ENCODE results near the gene TBKBP1.

TBKBP1 gene

DNA sequence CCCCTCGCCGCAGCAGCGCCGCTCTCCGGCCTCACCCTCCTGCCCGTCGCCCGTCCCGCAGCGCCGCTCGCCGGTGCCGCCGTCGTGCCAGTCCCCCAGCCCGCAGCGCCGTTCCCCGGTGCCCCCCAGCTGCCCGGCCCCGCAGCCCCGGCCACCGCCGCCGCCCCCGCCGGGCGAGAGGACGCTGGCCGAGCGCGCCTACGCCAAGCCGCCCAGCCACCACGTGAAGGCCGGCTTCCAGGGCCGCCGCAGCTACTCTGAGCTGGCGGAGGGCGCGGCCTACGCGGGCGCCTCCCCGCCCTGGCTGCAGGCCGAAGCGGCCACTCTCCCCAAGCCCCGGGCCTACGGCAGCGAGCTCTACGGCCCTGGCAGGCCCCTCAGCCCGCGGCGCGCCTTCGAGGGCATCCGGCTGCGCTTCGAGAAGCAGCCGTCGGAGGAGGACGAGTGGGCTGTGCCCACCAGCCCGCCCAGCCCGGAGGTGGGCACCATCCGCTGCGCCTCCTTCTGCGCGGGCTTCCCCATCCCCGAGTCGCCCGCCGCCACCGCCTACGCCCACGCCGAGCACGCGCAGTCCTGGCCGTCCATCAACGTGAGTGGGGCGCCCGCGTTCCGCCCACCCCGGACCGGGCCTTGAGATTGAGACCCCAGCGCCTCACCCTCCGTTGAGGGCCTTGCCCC lies 15.0 kb downstream of the TBKBP1 start:
- no peak overlapping the region for H3K4me3 ChIP-seq (ENCODE audit: low read depth, low read length)
- no peak for DNase-seq (ENCODE audit: low read depth)
- TF ChIP-seq, protein P1, sequence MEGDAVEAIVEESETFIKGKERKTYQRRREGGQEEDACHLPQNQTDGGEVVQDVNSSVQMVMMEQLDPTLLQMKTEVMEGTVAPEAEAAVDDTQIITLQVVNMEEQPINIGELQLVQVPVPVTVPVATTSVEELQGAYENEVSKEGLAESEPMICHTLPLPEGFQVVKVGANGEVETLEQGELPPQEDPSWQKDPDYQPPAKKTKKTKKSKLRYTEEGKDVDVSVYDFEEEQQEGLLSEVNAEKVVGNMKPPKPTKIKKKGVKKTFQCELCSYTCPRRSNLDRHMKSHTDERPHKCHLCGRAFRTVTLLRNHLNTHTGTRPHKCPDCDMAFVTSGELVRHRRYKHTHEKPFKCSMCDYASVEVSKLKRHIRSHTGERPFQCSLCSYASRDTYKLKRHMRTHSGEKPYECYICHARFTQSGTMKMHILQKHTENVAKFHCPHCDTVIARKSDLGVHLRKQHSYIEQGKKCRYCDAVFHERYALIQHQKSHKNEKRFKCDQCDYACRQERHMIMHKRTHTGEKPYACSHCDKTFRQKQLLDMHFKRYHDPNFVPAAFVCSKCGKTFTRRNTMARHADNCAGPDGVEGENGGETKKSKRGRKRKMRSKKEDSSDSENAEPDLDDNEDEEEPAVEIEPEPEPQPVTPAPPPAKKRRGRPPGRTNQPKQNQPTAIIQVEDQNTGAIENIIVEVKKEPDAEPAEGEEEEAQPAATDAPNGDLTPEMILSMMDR (IDR thresholded peaks at IDR 0.05; ENCODE audit: control insufficient read depth, extremely low read depth, insufficient read depth), result no peak

DNA sequence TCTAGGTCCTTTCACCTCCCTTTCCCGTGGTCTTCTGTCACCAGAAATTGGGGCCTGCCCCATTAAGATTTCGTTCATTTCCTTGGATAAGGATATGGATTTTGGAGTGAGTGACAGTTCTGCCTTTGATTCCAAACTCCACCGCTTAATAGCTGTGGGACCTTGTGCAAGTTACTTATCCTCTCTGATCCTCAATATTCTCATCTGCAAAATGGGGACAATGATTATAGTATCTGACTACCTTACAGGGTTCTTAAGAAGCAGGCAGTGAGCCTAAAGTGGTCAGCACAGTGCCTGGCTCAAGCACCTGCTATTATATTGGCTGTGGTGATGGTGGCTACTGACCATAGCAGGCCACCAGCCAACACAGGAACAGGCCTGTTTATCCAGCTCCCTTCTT lies 15.6 kb downstream of the TBKBP1 start:
- TF ChIP-seq, protein P1 (IDR thresholded peaks at IDR 0.05; ENCODE audit: control insufficient read depth, extremely low read depth, insufficient read depth), result no peak
- no peak for DNase-seq (ENCODE audit: low read depth)
- no peak overlapping the region for H3K4me3 ChIP-seq (ENCODE audit: low read depth, low read length)

DNA sequence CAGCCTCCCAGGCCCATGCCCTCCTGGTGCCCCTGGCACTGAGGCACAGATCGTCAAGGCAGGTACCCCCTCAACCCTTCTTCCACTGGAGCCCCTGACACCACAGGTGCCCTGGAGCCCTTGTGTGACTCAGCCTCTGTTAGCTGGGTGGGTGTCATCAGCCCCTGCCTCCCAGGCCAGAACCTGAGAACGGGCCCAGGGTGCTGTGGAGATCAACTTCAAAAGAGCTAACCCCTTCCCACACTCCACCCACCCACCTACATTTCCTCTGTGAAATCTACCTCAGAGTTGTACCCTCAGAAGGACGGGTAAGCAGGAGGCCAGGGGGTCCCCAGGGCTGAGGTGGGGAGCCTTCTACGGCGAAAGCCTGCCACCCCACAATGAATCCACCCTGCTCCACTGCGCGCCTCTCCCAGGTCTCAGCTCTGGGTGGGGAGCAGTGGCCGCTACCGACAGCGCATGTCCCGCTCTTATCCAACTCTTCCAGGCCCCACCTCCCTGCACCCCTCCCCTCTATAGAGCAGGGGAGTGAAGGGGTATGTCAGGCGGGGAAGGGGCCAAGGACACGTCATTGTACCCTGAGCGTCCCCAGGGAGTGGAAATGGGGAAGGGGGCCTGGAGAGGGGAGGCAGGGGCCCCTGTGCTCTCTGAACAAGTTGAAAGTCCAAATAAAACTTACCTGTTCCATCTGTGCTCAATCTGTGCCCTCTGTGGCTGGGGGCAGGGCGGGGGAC lies 17.6 kb downstream of the TBKBP1 start:
- no peak for DNase-seq (ENCODE audit: low read depth)
- TF ChIP-seq, protein P1 (IDR thresholded peaks at IDR 0.05; ENCODE audit: control insufficient read depth, extremely low read depth, insufficient read depth), result no peak
- no peak overlapping the region for H3K4me3 ChIP-seq (ENCODE audit: low read depth, low read length)

DNA sequence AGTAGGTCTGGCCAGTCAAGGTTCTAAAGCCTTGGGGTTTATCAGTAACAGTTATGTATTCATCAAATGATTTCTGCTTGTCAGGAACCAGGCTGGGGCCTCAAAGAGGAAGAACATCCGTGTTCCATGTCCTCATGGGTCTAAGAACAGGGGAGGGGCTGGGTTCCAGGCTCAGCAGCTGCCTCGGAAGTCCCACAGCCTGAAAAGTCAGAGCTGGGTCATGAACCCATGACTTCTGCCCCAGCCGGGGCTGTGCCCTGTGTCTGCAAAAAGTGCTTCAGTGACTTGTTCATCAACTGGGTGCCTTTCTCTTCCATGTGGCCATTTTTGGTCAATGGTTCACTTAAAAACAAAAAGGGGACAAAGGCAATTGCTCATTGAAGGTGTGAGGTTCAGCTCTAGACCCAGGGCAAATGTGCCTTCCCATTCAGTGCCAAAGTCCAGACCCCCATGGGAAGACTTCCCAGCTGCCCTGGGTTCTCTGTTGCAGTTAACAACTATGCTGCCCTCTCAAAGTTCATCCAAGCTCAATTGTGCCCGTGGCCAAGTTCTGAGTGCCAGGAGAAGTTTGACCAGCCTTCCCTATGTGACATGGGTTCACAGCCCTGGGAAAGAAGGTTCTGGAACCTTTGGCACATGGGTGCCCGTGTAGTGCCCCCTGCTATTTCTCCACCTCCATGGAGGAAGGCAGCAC lies 18.5 kb downstream of the TBKBP1 start:
- DNase-seq (ENCODE audit: low read depth), result no peak
- TF ChIP-seq, protein P1 (IDR thresholded peaks at IDR 0.05; ENCODE audit: control insufficient read depth, extremely low read depth, insufficient read depth), result no peak

DNA sequence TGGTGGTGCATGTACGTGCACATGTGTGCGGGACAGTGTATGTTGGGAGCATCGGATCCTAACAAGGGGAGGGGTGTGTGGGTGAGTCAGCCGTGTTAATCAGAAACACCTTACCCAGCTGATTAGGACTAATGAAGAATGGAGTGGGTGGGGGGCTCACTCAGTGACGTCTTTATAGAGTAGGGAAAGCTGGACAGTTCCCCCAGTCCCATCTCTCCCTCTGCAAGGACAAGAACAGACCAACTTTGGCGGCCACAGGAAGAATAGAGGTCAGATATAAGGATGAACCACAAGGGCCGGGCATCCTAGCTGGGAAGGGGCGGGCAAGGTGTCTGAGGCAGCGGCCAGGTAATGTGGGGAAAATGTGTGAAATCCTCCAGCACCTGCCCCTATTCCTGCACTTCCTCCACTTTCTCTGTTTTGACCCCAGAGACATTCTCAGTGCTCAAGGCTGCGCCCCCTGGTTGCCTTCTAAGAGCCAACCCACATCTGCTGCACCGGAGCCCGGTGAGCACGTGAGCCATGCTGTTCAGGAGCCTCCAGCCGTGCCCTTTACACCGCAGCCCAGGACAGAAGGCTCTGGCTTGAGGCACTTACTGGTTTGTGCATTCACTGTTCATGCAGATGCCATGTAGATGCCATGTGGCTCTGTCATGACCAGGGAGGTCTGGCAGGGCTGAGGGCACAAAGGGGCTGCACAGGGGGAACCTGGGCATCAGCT lies 20.2 kb downstream of the TBKBP1 start:
- no peak overlapping the region for H3K4me3 ChIP-seq (ENCODE audit: low read depth, low read length)
- TF ChIP-seq, protein P1 (IDR thresholded peaks at IDR 0.05; ENCODE audit: control insufficient read depth, extremely low read depth, insufficient read depth), result no peak
- no peak for DNase-seq (ENCODE audit: low read depth)

More for the DNA sequence above, 18.5 kb downstream of the TBKBP1 start:
- no peak overlapping the region for H3K4me3 ChIP-seq (ENCODE audit: low read depth, low read length)

DNA sequence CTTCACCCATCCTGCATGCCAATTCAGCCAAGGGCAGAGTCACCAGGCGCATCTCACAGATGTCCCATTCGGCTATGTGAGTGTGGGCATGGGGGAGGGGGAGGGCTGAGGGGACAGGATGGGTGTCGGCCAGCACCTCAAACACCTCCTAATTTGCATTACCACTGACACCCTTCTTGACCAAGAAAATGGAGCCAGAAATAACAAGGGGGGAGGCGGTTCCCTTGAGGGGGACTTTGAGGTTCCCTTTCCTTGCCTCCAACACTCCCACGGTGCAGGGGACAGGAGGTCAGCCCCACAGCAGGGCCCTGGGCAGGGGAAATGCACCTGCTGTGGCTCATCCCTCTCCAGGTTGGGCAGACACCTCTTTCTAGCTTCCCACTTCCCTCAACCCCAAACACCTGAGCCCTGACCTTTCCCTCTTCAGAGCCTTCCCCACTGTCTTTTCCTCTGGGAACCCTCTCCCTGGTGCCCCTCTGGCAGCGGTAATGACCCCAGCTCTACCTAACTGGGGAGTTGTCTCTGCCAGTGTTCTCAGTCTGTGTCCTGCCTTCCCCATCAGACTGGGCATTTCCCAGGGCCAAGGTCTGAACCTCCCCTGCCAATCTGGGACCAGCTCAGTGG lies 20.9 kb downstream of the TBKBP1 start:
- no peak for DNase-seq (ENCODE audit: low read depth)
- TF ChIP-seq, protein P1 (IDR thresholded peaks at IDR 0.05; ENCODE audit: control insufficient read depth, extremely low read depth, insufficient read depth), result no peak
- no peak overlapping the region for H3K4me3 ChIP-seq (ENCODE audit: low read depth, low read length)

Measured in LNCaP clone FGC (cell line).